Globus pallidus (tissue), 1 donor: Measurements from ENCODE around the gene FANCD2.
"Not testable (repeated sequence)": the region's sequence is repeated elsewhere in the genome, so short reads cannot be mapped to it uniquely, and the experiment has no call there.

Source experiments
- DNase-seq: peaks from one replicate; pipeline ENCODE4 v3.0.0-alpha.2; 2015; ENCODE audit warnings: low spot score

The FANCD2 gene

DNA sequence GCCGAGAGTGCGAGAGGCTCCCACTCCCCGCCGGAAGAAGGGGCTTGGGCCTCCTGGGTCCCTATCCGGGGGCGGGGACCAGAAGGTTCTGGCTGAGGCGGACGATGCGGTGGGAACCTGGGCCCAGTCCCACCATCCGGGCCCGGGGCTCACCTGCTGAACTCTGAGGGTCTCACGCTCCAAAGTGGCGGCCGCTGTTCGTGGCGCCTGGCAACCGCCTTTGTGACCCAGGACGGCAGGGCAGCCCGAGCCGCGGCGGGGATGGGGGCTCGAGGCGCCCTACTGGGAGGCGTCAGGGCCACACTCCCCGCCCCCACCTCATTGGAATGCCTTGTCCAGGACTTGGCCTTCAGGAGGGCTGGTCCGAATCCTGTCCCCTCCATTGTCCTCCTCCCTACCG is 81.9 kb downstream of the FANCD2 start, which contains the start of gene FANCD2OS:
FANCD2OS (minus strand) TSS at position 165 of the 400 bp plus-strand sequence. CDS start 3,481 bp downstream, outside the sequence.
- DNase-seq, result no peak

DNA sequence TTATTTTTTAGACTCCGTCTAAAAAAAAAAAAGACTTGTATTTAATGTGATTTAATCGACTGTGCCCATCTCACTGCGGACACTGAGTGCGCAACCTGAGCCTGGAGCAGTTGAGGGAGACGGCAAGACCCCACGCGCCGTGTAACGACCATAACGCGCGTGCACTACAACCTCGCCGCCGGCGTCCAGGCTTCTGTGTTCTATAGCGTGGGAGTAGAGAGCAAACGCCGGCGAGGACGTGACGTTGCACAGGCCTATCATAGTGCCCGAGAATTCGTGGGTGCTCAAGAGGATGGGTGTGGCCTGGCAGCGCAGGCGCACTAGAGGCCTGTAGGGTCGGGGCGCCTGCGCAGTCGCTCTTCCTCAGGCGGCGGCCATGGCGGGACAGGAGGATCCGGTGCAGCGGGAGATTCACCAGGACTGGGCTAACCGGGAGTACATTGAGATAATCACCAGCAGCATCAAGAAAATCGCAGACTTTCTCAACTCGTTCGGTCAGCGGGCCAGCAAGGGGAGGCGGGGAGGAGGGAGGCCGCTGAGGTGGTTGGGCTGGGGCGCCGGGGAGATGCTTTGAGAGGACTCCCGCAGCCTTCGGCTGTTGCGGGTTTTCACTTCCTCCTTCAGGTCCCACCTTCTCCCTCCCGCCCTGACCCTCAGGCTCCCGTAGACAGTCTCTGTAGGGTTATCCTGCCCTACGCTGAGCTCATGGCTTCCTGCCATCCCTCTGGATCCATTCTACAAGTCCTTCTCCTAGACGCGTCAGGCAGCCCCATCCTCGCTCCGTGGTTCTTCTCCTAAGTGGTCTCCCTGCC is 89.3 kb downstream of the FANCD2 start, which contains the start of gene BRK1:
BRK1 (plus strand) TSS at position 350 of the 812 bp plus-strand sequence; CDS start at position 377, 27 bp downstream.
- DNase-seq, result peak; percentile 95

DNA sequence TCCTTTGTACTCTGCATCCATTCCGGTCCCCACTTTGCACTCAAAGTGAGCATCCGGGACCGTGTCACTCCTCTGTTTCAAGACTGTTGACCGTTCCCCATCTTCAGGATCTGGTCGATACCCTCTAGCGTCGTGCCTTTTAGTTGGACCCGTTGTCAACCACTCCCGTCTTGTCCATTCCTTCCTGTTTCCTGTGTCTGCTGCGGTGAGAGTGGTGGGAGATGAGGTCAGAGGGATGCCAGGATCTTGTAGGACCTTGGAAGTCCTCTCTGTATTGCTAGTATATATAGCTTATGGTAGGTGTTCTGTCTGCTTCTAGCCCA is 89.9 kb downstream of the FANCD2 start:
- no peak for DNase-seq

DNA sequence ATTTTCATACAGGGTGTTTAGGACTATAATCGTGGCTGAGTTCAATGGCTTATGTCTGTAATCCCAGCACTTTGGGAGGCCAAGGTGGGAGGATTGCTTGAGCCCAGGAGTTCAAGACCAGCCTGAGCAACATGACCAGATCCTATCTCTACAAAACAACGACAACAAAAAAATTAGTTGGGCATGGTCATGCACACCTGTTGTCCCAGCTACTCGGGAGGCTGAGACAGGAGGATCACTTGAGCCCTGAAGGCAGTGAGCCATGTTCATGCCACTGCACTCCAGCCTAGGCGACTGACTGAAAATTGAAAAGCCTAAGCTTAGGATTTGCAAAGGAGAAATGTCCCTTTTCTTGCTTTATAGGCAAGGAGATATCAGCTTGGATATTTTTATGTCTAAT is 90.7 kb downstream of the FANCD2 start:
- DNase-seq, result no peak

DNA sequence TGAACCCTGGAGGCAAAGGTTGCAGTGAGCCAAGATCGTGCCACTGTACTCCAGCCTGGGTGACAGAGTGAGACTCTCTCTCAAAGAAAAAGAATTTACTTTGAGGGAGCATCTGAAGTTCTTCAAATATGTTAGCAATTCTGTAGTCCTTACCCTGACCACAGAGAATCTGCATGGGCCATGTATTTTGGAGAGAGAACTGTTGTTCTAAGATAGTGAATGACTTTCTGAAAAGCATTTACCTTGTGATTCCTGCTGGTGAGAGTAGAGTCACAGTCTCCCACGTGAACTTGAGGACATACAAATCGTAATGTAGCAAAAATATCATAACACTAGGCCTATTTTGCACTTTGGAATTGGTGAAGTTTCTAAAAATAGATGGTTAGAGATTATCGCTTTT is 93.1 kb downstream of the FANCD2 start:
- no peak for DNase-seq

DNA sequence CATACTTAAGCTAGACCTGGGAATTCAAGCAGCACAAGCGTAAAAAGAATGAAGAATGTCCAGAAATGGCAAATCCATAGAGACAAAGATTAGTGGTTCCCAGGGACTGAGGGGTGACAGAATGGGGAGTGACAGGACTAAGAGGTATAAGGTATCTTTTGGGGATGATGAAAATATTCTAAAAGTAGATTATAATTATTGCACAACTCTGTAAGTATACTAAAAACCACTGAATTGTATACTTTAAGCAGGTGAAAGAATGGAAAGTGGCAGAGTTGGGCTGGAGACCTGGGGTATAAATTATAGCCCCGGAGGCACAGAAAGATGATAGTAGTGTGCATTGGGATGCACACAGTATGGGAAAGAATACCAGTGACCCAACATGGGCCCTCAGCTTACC is 94.8 kb downstream of the FANCD2 start:
- DNase-seq, result no peak

DNA sequence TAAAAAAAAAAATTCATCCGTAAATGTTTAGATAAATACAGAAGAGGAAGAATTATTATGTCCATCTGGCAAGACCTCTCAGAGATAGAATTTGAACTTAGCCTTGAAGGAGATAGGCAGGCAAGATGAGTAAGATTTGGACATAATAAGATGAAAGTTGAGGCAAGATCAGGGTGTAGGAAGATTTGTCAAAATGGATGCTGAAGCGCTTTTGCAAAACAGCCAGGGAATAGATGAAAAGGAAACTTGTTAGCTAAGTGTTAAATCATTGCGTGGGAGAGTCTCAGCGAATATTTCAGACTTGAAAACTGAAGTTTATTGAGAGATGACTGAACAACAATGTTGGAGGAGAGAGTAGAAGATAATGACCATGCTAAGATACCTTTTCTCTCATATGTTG is 96.5 kb downstream of the FANCD2 start:
- DNase-seq, result no peak

DNA sequence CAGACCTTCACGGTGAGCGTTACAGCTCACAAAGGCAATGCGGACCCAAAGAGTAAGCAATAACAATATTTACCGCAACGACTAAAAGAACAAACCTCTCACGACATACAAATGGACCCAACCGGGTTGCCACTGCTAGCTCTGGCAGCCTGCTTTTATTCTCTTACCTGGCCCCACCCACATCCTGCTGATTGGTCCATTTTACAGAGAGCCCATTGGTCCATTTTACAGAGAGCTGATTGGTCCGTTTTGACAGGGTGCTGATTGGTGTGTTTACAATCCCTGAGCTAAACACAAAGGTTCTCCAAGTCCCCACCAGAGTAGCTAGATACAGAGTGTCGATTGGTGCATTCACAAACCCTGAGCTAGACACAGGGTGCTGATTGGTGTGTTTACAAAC is 109.6 kb downstream of the FANCD2 start:
- DNase-seq, result not testable (repeated sequence)

DNA sequence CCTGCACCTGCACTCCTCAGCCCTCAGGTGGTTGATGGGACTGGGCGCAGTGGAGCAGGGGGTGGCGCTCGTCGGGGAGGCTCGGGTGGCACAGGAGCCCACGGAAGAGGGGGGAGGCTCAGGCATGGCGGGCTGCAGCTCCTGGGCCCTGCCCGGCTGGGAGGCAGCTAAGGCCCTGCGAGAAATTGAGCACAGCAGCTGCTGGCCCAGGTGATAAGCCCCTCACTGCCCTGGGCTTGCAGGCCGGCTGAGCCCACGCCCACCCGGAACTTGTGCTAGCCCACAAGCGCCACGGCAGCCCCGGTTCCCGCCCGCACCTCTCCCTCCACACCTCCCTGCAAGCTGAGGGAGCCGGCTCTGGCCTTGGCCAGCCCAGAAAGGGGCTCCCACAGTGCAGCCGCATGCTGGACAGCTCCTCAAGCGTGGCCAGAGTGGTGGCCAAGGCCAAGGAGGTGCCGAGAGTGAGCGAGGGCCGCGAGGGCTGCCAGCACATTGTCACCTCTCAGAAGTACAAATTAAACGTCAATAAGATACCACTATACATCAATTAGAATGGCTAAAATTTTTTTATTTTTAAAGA is 110.3 kb downstream of the FANCD2 start:
- no peak for DNase-seq

DNA sequence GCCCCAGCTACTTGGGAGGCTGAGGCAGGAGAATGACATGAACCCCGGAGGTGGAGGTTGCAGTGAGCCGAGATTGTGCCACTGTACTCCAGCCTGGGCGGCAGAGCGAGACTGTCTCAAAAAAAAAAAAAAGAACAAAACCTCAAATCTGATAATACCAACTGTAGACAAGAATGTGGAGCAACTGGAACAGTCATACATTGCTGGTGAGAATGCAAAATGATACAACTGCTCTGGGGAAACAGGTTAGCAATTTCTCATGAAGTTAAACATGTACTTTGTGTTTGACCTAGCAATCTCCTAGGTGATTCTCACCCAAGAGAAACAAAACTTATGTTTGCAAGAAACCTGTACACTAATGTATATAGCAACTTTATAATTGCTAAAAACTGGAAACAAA is 110.9 kb downstream of the FANCD2 start:
- DNase-seq, result no peak

DNA sequence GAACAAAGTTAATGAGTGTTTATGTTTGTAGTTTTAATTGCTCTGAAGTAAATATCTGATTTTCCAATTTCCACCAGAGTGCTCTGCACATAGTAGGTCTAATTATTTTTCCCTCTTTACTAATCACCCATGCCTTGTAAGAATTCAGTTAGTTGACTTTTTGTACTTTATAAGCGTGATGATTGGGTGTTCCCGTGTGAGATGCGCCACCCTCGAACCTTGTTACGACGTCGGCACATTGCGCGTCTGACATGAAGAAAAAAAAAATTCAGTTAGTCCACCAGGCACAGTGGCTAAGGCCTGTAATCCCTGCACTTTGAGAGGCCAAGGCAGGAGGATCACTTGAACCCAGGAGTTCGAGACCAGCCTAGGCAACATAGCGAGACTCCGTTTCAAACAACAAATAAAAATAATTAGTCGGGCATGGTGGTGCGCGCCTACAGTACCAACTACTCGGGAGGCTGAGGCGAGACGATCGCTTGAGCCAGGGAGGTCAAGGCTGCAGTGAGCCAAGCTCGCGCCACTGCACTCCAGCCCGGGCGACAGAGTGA is 114.8 kb downstream of the FANCD2 start:
- DNase-seq, result no peak

DNA sequence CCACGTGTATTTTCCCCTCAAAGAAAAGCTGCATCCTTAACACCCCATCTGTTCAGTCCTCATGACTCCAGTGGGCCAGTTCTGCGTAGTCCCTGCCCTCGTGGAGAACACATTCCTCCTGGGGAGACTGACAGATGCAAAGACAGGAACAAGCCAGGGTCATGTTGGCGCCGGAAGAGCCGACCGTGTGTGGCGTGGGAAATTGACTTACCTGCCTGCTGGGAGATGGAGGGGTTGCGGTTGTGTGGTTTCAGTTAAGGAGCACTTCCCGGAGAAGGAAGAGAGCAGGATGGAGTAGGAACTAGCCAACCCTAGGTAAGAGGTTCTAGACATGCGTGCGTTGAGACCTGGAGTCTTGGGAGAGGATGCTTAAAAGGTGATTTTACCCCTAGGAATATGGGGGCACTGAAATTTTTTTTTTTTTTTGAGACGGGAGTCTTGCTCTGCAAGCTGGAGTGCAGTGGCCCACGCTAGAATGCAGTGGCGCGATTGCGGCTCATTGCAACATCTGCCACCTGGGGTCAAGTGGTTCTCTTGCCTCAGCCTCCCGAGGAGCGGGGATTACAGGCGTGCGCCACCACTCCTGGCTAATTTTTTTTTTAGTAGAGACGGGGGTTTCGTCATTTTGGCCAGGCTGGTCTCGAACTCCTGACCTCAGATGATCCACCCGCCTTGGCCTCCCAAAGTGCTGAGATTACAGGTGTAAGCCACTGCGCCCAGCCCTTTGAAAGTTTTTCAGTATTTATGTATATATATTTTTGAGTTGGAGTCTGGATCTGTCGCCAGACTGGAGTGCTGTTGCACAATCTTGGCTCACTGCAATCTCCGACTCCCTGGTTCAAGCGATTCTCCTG is 116.7 kb downstream of the FANCD2 start:
- no peak for DNase-seq

DNA sequence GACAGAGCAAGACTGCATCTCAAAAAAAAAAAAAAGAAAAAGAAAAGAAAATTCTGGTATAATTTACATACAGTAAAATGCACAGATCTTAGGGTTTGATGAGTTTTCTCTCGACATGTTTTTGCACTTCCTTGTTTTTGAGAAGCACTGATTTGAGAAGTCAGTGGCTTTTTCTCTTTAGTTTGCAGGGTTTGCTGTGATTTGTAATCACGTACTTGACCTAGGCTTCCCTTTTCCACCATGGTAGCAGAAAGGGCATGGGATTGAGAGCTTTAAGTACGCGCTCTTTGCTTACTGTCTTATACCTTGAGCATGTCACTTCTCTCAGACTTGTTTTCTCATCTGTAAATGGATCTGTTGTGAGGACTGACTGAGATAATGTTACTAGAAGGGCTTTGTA is 119.4 kb downstream of the FANCD2 start:
- DNase-seq, result no peak

DNA sequence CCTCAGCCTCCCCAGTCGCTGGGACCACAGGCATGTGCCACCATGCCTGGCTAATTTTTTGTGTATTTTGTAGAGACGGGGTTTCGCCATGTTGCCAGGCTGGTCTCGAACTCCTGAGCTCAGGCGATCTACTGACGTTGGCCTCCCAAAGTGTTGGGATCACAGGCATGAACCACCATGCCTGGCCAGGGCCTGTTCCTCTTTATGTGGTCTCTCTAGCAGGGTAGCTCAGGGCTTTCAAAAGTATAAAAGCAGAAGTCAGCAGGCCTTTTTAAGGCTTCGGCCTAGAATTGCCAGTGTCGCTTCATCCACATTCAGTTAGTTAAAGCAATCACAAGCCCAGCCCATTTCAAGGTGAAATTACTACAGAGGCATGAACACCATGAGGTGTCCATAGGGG is 123.0 kb downstream of the FANCD2 start:
- no peak for DNase-seq

DNA sequence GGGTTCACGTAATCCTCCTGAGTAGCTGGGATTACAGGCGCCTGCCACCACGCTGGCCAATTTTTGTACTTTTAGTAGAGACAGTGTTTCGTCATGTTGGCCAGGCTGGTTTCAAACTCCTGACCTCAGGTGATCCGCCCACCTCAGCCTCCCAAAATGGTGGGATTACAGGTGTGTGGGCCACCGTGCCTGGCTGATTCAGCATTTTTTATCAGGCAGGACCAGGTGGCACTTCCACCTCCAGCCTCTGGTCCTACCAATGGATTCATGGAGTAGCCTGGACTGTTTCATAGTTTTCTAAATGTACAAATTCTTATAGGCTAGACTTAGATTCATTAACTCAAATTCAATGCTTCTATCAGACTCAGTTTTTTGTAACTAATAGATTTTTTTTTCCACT is 124.8 kb downstream of the FANCD2 start:
- DNase-seq, result no peak
